GM23338 (cell line): ENCODE data around the gene KLHL17.
A peak's percentile ranks its signal among the peaks of the same experiment; 100 is the strongest.

ENCODE experiments used
- EZH2 ChIP-seq: fragments of 200-600 bp; sonication (generic); IDR thresholded peaks from one replicate; pipeline ENCODE4 v1.8.0; 2017; ENCODE audit warnings: antibody characterized with exemption, mild to moderate bottlenecking, low read depth; ENCODE audit not compliant: unreplicated experiment
- EZH2phosphoT487 ChIP-seq: fragments of 200-600 bp; sonication (generic); IDR thresholded peaks from one replicate; pipeline ENCODE4 v1.8.1; 2018; ENCODE audit warnings: antibody characterized with exemption; ENCODE audit not compliant: unreplicated experiment
- POLR2AphosphoS5 ChIP-seq: IDR thresholded peaks from 2 replicates; pipeline ENCODE4 v1.6.1; 2016; ENCODE audit warnings: antibody characterized with exemption, low read depth
- STAT1 ChIP-seq: IDR thresholded peaks from one replicate; pipeline ENCODE4 v1.6.1; 2016; ENCODE audit warnings: antibody characterized with exemption; ENCODE audit not compliant: unreplicated experiment
- TF ChIP-seq, protein P1 (sequence below), 2 experiments: fragments of 200-600 bp in 1 of 2; sonication (generic) in 1 of 2; conservative IDR thresholded peaks; 2 replicates each; pipeline versions ENCODE4 v1.5.1 to v1.6.1; 2016 to 2017; ENCODE audit warnings: antibody characterized with exemption in 2 of 2, low read depth in 2 of 2, mild to moderate bottlenecking in 2 of 2, moderate library complexity in 1 of 2

GRCh38 chr1:996851-997712 is 36.7 kb downstream of the KLHL17 start:
- TF ChIP-seq, protein P1, sequence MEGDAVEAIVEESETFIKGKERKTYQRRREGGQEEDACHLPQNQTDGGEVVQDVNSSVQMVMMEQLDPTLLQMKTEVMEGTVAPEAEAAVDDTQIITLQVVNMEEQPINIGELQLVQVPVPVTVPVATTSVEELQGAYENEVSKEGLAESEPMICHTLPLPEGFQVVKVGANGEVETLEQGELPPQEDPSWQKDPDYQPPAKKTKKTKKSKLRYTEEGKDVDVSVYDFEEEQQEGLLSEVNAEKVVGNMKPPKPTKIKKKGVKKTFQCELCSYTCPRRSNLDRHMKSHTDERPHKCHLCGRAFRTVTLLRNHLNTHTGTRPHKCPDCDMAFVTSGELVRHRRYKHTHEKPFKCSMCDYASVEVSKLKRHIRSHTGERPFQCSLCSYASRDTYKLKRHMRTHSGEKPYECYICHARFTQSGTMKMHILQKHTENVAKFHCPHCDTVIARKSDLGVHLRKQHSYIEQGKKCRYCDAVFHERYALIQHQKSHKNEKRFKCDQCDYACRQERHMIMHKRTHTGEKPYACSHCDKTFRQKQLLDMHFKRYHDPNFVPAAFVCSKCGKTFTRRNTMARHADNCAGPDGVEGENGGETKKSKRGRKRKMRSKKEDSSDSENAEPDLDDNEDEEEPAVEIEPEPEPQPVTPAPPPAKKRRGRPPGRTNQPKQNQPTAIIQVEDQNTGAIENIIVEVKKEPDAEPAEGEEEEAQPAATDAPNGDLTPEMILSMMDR (conservative IDR thresholded peaks at IDR 0.05; ENCODE audit: low read depth in 2 of 2) = no peak
- TF ChIP-seq POLR2AphosphoS5 = no peak
- TF ChIP-seq STAT1 = no peak
- TF ChIP-seq EZH2 = peak; percentile 36
- no peak for TF ChIP-seq EZH2phosphoT487
